Mucosa of descending colon (tissue), 3 donors: ENCODE measurements around the gene KCNJ1. TPM values are rescaled to one million over a fixed set of nuclear protein-coding genes. Genes with fewer than 3 reads are reported as not detected.

Experiments used
- ATAC-seq: fragments of 200-7000 bp; cut with Tn5 transposase; one replicate; pipeline ENCODE4 v1.9.1; 2020; ENCODE audit warnings: mild to moderate bottlenecking, moderate library complexity
- DNase-seq, 3 donors: peaks; one replicate each; pipeline ENCODE4 v3.0.0-alpha.2; 2020
- H3K36me3 ChIP-seq: fragments of 200-600 bp; one replicate; pipeline ENCODE4 v1.8.0; 2021; ENCODE audit warnings: low read depth, mild to moderate bottlenecking
- H3K4me1 ChIP-seq: fragments of 200-600 bp; one replicate; pipeline ENCODE4 v1.8.0; 2021; ENCODE audit warnings: low read depth, mild to moderate bottlenecking
- H3K4me3 ChIP-seq: fragments of 200-600 bp; one replicate; pipeline ENCODE4 v1.8.0; 2021; ENCODE audit warnings: mild to moderate bottlenecking
- H3K9me3 ChIP-seq: fragments of 200-600 bp; one replicate; pipeline ENCODE4 v1.8.0; 2021; ENCODE audit warnings: mild to moderate bottlenecking
- CTCF ChIP-seq: fragments of 200-600 bp; IDR thresholded peaks from one replicate; pipeline ENCODE4 v1.8.0; 2022; ENCODE audit warnings: antibody characterized with exemption, mild to moderate bottlenecking
- intact Hi-C, 2 donors: fragments of 100-400 bp; cut with DNase I in 1 of 2; cut with micrococcal nuclease in 1 of 2; formaldehyde crosslinking; loops; one replicate each; pipeline versions ENCODE4 v1.11.0 to v1.11.1; 2022; cut with DNase I, micrococcal nuclease
- total RNA-seq, 3 donors: library from RNA; stranded (reverse); fragmentation: NEBNext Ultra II Directional in 2 of 3; extraction: Animal tissue kit (Norgen Biotek cat#: 25700) in 2 of 3; gene quantifications; one replicate each; pipeline versions ENCODE4 v1.2.1 to v1.2.4, GENCODE V29; 2021 to 2023
- donor health status: DM: no; HTN: no; CAD: no; lungs with moderate emphysema.
- donor health status: DM: no; HTN: no; CAD: no.
- donor health status: DM: no; HTN: yes; CAD: no.

The KCNJ1 gene
- total RNA-seq, 3 donors from 2014 or later = not detected

- Histone ChIP-seq H3K9me3 (no peaks in the 10 kb centered on the region), H3K36me3 (no peaks in the 10 kb centered on the region), H3K4me1 (peaks cover 10% of the 10 kb centered on the region), H3K4me3 (no peak overlapping the region)
- DNase-seq (peak in 2 of 3 donors; percentile 60 to 68), ATAC-seq (peak; percentile 79)
- intact Hi-C loops = no loop called here
- TF ChIP-seq CTCF = no peak
Observed at GRCh38 chr11:128894685-128895084, 27.6 kb upstream of the KCNJ1 start.

- Histone ChIP-seq H3K9me3 (no peaks in the 10 kb centered on the region), H3K36me3 (no peaks in the 10 kb centered on the region), H3K4me3 (no peak overlapping the region), H3K4me1 (peaks cover 10% of the 10 kb centered on the region)
- DNase-seq = no peak
- intact Hi-C loops = no loop called here
- no peak for ATAC-seq
- TF ChIP-seq CTCF = no peak
Observed at GRCh38 chr11:128894286-128894681, 27.2 kb upstream of the KCNJ1 start.

- intact Hi-C loops = no loop called here
- H3K36me3 ChIP-seq = no peaks in the 10 kb centered on the region
- no peak for TF ChIP-seq CTCF
- no peaks in the 10 kb centered on the region for H3K9me3 ChIP-seq
- no peak overlapping the region for H3K4me3 ChIP-seq
- ATAC-seq = no peak
- H3K4me1 ChIP-seq = peaks cover 10% of the 10 kb centered on the region
- DNase-seq = no peak
Observed at GRCh38 chr11:128893578-128894285, 26.6 kb upstream of the KCNJ1 start.

GRCh38 chr11:128892866-128893565 is 25.9 kb upstream of the KCNJ1 start:
- Histone ChIP-seq H3K4me1 (peaks cover 10% of the 10 kb centered on the region), H3K36me3 (no peaks in the 10 kb centered on the region), H3K9me3 (no peaks in the 10 kb centered on the region), H3K4me3 (no peak overlapping the region)
- no peak for TF ChIP-seq CTCF
- DNase-seq (no peak), ATAC-seq (no peak)
- intact Hi-C loops = no loop called here

- TF ChIP-seq CTCF = no peak
- ATAC-seq (no peak), DNase-seq (no peak)
- intact Hi-C loops = no loop called here
- peaks cover 10% of the 10 kb centered on the region for H3K4me1 ChIP-seq
- H3K4me3 ChIP-seq = no peak overlapping the region
- no peaks in the 10 kb centered on the region for H3K9me3 ChIP-seq
- no peaks in the 10 kb centered on the region for H3K36me3 ChIP-seq
Observed at GRCh38 chr11:128891913-128892398, 24.9 kb upstream of the KCNJ1 start.
